Astrocyte of the cerebellum (primary cell): ENCODE data around the gene HOXA10.

Experiments
- DNase-seq: peaks from one replicate; pipeline ENCODE4 v3.0.0-alpha.2; 2011; ENCODE audit warnings: low read depth
- H3K4me3 ChIP-seq: 2 replicates; pipeline ENCODE4 v1.5.1; 2011; ENCODE audit warnings: mild to moderate bottlenecking, low read depth, low read length, moderate library complexity
- in situ Hi-C: cut with HindIII; loops from 2 replicates; pipeline ENCODE4 v1.10.0; 2017; ENCODE audit warnings: low sequenced_read_pairs
- TF ChIP-seq, protein P1 (sequence below): IDR thresholded peaks from 2 replicates; pipeline ENCODE4 v1.5.1; 2012; ENCODE audit warnings: low read length, low read depth, moderate library complexity, mild to moderate bottlenecking; ENCODE audit errors: missing control alignments

Gene HOXA10

DNA sequence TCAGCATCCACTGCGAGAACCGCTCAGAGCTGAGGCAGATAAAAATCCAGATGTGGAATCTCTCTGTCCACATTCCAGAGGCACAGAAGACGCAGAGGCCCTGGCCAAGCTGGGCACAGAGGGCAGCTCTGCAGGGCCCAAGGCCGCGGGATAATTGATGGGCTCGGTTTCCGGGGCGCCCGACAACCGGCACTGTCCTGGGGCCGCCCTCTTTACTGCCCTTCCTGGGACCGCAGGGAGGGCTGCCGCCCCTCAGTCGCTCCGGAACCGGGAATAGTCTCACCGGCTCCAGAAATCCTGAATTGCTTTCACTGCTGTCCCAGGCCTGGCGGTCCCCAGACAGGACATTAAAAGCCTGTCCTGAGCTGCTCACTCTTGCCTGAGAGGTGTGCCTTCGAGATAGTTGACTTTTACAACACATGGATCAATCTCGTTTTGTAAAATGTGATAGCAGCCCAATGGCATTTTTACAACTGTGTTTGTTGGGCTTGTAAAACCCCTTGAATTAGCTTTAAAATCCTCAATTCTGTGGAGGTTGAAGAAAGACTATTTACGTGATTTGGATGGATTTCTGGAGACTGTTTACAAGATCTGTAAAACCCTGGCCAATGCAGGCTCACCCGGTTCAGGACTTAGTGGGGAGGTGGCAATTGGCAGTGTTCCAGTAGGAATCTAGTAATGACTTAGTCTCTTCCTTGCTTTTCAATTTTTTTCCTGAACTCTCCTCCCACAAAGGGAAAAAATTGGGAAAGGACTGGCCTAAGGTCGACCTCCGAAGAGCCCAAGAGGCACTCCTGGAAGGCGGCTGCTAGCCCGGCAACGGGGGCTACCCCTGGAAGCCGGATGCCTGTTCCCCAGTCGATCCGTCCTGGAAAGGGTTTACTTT lies 25.1 kb downstream of the HOXA10 start:
- TF ChIP-seq, protein P1, sequence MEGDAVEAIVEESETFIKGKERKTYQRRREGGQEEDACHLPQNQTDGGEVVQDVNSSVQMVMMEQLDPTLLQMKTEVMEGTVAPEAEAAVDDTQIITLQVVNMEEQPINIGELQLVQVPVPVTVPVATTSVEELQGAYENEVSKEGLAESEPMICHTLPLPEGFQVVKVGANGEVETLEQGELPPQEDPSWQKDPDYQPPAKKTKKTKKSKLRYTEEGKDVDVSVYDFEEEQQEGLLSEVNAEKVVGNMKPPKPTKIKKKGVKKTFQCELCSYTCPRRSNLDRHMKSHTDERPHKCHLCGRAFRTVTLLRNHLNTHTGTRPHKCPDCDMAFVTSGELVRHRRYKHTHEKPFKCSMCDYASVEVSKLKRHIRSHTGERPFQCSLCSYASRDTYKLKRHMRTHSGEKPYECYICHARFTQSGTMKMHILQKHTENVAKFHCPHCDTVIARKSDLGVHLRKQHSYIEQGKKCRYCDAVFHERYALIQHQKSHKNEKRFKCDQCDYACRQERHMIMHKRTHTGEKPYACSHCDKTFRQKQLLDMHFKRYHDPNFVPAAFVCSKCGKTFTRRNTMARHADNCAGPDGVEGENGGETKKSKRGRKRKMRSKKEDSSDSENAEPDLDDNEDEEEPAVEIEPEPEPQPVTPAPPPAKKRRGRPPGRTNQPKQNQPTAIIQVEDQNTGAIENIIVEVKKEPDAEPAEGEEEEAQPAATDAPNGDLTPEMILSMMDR, result no peak
- no peak overlapping the region for H3K4me3 ChIP-seq
- in situ Hi-C loops, result no loop called here
- DNase-seq, result no peak

DNA sequence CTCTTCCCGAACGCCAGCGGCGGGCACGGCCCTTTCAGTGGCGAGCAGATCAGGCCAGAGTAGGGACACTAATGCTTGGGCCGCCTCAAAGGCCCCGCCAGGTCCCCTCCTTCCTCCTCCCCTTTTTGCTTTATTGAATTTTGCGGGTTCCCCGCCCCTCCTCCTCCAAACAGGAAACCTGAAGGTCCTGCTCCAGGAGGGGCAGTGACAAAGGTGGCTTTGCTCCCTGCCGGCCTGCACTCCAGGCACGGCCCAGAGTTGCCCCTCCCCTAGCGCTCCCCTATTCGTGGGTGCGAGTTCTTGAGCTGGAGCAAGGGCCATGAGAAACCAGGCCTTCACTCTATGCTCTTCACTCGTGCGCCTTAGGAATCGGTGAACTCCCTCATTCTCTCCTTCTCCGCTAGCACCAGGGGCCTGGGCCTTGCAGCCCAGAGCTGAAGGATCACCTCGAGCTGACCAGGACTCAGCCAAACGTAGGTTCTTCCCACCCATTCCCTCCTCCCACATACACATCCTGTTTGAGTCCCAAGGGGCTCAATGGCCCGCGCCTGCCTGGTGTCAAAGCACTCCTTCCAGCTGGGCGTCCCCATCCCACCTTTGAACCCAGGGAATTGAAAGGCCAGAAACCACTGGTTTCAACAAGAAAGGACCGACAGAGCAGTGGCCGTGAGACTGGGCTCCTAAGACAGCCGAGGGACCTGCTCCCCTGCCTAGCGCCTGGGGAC lies 25.9 kb downstream of the HOXA10 start:
- H3K4me3 ChIP-seq, result no peak overlapping the region
- in situ Hi-C loops, result no loop called here
- no peak for DNase-seq
- TF ChIP-seq, protein P1, result no peak

DNA sequence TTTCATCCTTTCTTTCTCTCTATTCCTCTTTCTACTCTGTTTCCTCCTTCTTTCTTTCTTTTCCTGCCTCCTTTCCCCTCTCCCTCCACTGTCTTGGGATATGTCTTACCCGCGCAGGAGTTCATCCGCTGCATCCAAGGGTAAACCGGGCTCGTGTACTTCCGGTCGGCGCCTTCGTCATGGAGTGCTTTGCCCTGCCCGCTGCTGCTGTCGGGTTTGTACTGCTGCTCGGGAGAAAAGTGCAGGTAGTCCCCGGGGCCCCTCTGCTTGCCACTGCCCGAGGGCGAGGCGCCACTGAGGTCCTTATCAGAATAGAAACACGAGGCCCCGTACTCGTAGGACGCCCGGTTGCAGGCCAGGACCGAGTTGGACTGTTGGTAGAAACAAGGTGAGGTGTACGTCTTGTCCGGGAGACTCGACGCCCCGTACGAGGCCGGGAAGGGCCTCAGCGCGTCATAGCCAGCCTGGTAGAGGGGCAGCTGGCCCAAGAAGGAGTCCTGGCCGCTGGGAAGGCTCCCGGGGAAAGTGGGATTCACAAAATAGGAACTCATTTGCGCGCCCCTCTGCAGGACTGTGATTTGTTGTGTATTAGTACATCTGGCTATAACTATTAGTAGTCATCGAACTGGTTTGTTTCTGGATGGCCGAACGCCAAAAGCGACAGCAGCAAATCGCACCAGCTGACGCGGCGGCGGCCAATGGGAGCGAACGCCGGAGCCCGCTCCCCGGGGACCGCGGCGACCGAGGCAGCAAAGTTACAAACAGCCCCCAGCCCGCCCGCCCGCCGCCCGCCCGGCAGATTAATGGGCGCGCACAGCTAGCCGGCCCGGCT lies 26.7 kb downstream of the HOXA10 start, which contains the start of gene HOXA6:
Gene HOXA6 (minus strand): TSS at position 576 of the 832 bp plus-strand sequence. CDS start 25 bp downstream, at position 551.
- H3K4me3 ChIP-seq, result no peak within 1 kb of the TSS
- DNase-seq, result no peak
- in situ Hi-C loops, result no loop called here
- TF ChIP-seq, protein P1, result no peak

DNA sequence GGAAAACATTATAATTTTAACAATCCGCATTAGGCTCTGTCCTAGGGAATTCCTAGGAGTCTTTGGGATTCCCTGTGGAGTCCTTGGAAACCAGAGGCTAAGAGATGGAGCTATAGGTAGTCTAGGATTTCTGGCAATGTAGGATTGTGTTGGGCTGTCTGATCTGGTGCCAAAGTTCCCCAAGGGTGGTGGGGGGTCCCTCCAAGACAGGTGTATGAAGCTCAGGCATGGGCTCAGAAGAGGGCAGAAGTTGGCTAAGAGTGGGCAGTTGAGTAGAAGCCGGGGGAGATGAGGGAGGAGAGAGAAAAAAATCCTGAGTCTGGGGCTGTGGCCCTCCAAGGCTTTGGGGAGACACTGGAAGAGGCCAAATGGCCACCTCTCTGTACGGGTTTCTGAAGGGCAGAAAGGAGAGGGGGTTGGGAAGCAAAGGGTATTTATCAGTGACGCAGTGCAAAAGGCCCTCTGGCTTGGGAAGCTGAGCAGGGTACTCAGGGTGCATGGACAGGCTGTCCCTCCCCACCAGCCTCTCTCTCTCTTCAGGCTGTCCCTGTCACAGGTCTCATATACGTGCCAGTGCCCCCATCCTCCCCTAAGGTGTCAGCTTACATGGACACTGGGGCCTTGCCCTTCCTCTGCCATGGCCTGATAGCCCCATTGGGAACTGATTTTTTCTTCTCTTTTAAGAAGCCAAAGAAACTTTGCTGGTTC lies 27.5 kb downstream of the HOXA10 start:
- no peak overlapping the region for H3K4me3 ChIP-seq
- TF ChIP-seq, protein P1, result no peak
- DNase-seq, result no peak
- in situ Hi-C loops, result no loop called here

DNA sequence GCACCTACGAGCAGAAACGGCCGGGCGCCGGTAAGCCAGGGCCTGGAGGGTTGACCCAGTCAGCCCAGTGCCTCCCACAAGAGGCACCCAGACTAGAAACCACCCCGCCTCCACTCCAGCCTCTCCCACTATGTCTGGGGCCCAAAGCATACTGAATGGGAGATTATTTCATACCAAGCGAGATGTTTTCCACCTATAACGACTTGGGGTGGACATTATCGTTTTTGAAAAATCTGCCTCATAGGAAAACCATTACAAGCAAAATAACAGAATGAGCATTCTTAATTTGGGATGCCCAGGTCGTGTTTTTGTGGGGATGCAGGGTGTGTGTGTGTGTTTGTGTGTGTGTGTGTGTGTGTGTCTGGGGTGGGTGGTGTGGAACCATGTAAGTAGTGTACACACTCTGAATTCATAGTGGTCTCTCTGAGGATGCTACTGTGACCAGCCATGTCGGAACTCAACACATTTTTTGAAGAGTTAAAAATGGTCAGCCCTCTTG lies 28.2 kb downstream of the HOXA10 start:
- no peak overlapping the region for H3K4me3 ChIP-seq
- in situ Hi-C loops, result no loop called here
- DNase-seq, result no peak
- TF ChIP-seq, protein P1, result no peak
